HG03378 (cell line): Measurements from ENCODE around the gene SSX3.
"Not testable (repeated sequence)": the region's sequence is repeated elsewhere in the genome, so short reads cannot be mapped to it uniquely, and the experiment has no call there.

Source experiments
- ATAC-seq: cut with Tn5 transposase; IDR thresholded peaks from one replicate; pipeline ENCODE4 v1.9.1; 2021; ENCODE audit warnings: mild to moderate bottlenecking, moderate library complexity; ENCODE audit not compliant: unreplicated experiment

Gene SSX3, protein sequence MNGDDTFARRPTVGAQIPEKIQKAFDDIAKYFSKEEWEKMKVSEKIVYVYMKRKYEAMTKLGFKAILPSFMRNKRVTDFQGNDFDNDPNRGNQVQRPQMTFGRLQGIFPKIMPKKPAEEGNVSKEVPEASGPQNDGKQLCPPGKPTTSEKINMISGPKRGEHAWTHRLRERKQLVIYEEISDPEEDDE

DNA sequence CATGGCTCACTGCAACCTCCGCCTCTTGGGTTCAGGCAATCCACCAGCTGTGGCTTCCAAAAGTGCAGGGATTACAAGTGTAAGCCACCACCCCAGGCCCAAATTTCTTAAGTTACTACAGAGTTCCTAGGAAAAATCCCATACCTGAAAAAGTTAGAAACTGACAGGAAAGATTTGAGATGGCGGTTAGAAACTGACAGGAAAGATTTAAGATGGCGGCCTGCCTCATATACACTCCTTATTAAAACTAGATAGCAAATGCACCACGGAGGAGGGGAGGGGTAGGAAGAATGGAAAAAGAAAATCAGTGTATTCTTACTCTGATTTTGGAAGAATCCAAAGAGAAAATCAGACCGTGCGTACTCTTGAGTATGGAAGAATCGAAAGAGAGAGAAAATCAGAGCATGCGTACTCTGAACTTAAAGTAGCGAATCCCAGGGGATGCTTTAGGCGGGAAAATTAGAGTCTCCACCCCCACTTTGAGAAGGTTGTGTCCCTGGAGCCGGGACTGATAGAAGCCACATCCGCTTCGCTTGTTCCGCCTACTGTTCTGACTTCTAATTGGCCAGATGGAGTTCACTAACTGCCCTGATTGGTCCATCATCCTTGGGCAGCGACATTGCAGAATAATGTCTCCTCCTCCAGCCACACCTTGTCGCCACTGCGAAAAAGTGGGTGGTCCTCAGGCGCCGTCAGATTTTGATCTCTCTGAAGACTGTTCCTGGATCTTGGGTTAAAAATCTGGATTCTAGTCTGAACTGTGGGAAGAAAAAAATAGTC, at the start of gene SSX3:
TSS of gene SSX3 (minus strand) at position 389 of the 780 bp plus-strand sequence. CDS start 1,454 bp downstream, outside the sequence.
- not testable (repeated sequence) for ATAC-seq

GRCh38 chrX:48397825-48398224, 41.3 kb upstream of the SSX3 start:
- ATAC-seq: not testable (repeated sequence)

DNA sequence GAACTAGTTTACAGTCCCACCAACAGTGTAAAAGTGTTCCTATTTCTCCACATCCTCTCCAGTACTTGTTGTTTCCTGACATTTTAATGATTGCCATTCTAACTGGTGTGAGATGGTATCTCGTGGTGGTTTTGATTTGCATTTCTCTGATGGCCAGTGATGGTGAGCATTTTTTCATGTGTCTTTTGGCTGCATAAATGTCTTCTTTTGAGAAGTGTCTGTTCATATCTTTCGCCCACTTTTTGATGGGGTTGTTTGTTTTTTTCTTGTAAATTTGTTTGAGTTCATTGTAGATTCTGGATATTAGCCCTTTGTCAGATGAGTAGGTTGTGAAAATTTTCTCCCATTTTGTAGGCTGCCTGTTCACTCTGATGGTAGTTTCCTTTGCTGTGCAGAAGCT, 40.4 kb upstream of the SSX3 start:
- not testable (repeated sequence) for ATAC-seq

DNA sequence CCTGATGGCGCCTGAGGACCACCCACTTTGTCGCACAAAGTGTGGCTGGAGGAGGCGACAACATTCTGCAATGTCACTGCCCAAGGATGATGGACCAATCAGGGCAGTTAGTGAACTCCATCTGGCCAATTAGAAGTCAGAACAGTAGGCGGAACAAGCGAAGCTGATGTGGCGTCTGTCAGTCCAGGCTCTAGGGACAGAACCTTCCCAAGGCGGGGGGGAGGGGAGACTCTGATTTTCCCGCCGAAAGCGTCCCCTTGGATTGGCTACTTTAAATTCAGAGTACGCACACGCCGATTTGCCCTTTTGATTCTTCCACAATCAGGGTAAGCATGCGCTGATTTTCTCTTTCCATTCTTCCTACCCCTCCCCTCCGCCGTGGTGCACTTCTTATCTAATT, 26.7 kb upstream of the SSX3 start, which contains the start of gene SSX4:
TSS of gene SSX4 (plus strand) at position 301 of the 400 bp plus-strand sequence. CDS start 515 bp downstream, outside the sequence.
- ATAC-seq: not testable (repeated sequence)

- ATAC-seq: not testable (repeated sequence)
These were observed 13.9 kb upstream of the SSX3 start for GRCh38 chrX:48370408-48370807.

DNA sequence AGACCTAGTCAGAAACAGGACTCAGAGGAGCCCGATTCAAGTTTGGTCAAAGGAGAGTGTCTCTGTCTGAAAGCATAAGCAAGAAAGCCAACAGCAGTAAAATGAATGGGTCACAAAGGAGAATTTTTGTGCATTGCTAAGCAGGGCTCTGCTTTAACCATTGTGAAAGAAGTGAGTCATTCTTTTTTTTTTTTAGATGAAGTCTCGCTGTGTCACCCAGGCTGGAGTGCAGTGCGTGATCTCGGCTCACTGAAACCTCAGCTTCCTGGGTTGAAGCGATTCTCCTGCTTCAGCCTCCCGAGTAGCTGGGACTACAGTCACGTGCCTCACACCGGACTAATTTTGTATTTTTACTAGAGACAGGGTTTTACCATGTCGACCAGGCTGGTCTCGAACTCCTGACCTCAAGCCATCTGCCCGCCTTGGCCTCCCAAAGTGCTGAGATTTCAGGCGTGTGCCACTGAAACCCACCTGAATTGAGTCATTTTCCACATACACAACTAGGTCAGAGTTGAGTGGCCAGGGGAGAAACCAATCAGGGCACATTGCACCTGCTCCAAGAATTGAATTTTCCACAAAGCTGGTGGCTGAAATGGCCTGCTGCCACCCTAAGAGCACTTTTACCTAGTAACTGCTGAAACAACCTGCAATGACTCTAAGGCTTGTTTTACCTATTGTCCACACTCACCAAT, 11.4 kb upstream of the SSX3 start:
- not testable (repeated sequence) for ATAC-seq

GRCh38 chrX:48359281-48359680, 2.8 kb upstream of the SSX3 start:
- ATAC-seq: not testable (repeated sequence)

DNA sequence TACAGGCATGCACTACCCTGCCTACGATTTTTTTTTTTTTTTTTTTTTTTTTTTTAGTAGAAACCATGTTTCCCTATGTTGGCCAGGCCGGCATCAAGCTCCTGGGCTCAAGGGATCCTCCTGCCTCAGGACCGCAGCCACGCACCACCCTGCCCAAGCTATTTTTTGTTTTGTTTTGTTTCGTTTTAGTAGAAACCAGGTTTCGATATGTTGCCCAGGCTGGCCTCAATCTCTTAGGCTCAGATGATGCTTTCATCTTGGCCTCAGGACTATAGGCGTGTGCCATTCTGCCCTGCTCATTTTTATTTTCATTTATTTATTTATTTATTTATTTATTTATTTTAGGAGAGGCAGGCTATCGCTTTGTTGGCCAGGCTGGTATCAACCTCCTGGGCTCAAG, 1.2 kb upstream of the SSX3 start:
- no peak for ATAC-seq

DNA sequence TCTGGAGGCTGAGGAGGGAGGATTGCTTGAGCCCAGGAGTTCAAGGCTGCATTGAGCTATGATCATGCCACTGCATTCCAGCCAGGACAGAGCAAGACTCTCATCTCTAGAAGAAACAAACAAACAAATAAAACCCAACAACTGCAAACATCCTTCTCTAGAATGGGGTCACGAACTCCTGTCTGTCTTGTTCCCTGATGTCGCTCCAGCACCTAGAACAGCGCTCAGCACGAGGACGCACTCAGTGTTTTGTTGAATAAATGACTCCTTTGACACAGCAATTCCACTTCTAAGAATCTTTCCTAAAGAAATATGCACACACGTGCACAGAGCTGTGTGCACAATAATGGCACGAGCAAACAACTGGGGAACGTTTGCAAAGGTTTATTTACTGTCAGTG, 10.4 kb downstream of the SSX3 start:
- ATAC-seq: not testable (repeated sequence)

DNA sequence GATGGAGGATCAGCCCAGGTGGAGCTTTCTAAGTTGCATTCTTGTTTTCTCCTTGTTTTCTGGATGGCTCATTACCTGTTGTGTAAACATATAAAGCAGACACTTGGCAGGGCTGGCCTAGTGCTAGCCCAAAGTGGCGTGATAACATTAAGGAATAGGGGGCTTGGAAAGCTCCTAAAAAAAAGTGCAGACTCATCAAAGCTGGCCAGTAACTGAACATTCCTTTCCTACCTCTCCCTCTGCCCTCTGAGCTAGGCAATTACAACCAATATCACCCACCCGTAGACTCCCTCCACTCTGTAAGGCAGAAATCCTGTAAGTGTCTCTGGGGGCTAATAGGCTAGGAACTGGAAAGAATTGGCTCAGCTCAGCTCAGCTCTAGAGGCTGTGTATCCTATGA, 42.5 kb downstream of the SSX3 start:
- ATAC-seq: not testable (repeated sequence)

GRCh38 chrX:48306175-48306574, 50.3 kb downstream of the SSX3 start:
- no peak for ATAC-seq
